NCI-H460 (cell line): Measurements from ENCODE around the gene RAB14. TPM values are rescaled to one million over a fixed set of nuclear protein-coding genes. Genes with fewer than 3 reads are reported as not detected.
"Not testable (repeated sequence)": the region's sequence is repeated elsewhere in the genome, so short reads cannot be mapped to it uniquely, and the experiment has no call there.

Source experiments
- DNase-seq: peaks from one replicate; pipeline ENCODE4 v3.0.0-alpha.2; 2016; ENCODE audit warnings: low read depth; ENCODE audit errors: extremely low read depth
- small RNA-seq, 2 experiments: library from RNA; depleted of rRNA; stranded (forward); fragments of <200 nt; gene quantifications; one replicate each; pipeline ENCODE3, GENCODE V24; 2014
- total RNA-seq: library from RNA; depleted of rRNA; stranded (reverse); fragments of >200 nt; shearing (Covaris generic); gene quantifications from 2 replicates; pipeline ENCODE4 v1.2.3, GENCODE V29; 2014; rRNA removed

RAB14 gene
- total RNA-seq, 1 experiment from 2014 or later, result 35.5 TPM

DNA sequence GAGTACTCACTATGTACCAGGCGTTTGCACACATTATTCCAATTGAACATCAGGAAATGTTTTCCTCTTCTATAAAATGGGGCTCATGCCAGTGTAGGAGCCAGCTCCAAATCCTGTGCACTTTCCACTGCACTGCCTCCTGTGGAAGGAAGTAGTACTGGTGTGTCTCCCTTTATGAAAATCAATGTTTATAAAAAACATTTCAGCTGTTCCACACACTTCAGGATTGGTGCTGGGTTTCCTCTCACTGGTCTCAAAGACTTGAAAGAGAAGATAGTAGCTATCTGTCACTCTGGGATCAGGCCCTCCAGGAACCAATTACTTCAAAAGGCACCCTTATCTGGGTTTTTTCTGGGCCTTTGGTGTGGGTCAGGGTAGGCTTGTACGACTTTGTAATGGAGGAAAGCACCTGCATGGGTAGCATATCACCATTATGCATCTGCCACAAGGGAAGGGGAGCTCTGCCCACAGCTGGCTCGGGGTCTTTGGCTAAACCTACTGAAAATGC, 32.5 kb downstream of the RAB14 start:
- no peak for DNase-seq

GRCh38 chr9:121168052-121168451, 33.6 kb downstream of the RAB14 start:
- no peak for DNase-seq

DNA sequence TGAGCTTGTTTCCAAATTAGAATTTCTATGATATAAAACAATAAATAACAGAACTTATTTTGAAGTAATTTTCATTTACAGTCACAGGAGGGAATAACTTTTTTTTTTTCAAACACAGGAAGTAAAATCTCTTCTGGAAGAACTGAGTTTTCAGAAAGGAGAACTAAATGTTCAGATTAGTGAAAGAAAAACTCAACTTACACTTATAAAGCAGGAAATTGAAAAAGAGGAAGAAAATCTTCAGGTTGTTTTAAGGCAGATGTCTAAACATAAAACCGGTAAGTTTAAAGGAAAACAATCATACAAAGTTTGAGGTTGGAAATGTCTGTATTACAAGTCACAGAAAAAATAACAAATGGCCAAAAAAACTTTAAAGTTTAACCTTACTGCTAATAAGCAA, 41.6 kb downstream of the RAB14 start:
- DNase-seq, result no peak

DNA sequence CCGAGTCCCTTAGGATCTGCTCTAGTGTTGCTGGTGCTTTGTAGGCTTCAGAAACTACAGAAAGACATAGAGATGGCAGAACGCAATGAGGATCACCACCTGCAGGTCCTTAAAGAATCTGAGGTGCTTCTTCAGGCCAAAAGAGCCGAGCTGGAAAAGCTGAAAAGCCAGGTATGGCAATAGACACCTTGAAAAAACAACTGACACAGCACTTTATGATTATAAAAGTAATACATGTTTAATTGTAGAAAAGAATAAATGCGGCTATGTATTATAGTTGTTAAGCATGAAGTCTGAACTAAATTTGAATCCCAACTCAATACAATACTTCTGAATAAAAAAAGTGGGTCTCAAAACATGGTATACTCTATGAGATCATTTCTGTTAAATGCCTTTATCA, 43.7 kb downstream of the RAB14 start:
- DNase-seq, result no peak

- DNase-seq, result no peak
Measured at GRCh38 chr9:121156263-121156731, 45.4 kb downstream of the RAB14 start.

DNA sequence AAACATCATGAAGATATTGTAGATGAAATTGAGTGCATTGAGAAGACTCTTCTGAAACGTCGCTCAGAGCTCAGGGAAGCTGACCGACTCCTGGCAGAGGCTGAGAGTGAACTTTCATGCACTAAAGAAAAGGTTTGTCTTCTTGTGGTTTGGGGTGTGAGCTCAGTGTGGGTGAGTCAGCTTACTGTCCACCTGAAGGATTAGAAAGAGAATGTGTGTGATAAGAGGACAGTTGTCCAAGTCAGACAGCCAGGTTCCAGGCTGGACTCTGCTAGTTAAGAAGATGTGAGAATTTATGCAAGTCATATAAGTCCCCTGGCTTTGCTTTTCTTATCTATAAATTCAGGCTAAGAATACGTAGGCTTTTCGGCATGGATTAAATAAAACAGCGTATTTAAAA, 46.9 kb downstream of the RAB14 start:
- no peak for DNase-seq

- DNase-seq, result no peak
Measured at GRCh38 chr9:121153642-121154041, 48.0 kb downstream of the RAB14 start.

DNA sequence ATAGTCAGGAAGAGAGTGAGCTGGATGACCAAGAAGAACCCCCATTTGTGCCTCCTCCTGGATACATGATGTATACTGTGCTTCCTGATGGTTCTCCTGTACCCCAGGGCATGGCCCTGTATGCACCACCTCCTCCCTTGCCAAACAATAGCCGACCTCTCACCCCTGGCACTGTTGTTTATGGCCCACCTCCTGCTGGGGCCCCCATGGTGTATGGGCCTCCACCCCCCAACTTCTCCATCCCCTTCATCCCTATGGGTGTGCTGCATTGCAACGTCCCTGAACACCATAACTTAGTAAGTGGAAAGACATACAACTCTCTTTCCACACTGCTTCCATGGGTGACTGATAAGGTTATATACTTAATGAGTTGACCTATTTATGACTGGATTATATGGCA, 51.5 kb downstream of the RAB14 start:
- DNase-seq, result no peak

GRCh38 chr9:121144482-121144881, 57.2 kb downstream of the RAB14 start:
- no peak for DNase-seq

GRCh38 chr9:121143771-121144170, 57.9 kb downstream of the RAB14 start:
- DNase-seq, result no peak

DNA sequence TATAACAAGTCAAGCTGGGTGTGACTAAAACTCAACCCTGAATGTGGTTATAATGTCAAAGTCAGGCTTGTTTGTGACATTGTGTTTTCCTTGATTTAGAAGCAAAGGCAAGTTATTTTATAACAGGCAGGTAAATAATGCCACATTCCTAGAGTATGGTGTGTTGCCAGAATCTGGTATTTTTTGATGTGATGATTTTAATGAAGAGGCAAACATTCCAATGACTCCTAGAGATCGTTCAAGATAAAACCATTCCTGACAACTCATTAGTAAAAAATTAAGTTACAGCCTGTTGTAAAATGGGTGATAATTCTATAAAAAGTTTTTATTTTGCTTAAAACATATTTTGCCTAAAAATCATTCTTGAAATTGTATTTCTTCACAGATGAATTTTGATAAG, 60.0 kb downstream of the RAB14 start:
- no peak for DNase-seq

DNA sequence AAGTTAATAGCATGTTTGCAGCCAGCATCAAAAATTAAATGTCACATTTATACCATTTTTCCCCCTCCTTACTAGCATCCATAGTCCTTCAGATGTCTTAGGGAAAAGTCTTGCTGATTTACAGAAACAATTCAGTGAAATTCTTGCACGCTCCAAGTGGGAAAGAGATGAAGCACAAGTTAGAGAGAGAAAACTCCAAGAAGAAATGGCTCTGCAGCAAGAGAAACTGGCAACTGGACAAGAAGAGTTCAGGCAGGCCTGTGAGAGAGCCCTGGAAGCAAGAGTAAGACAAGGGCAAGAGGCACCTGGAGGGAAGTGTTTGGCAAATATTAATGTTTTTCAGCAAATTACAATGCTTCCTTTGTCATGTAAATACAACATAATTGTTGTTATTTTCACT, 60.4 kb downstream of the RAB14 start:
- DNase-seq, result no peak

DNA sequence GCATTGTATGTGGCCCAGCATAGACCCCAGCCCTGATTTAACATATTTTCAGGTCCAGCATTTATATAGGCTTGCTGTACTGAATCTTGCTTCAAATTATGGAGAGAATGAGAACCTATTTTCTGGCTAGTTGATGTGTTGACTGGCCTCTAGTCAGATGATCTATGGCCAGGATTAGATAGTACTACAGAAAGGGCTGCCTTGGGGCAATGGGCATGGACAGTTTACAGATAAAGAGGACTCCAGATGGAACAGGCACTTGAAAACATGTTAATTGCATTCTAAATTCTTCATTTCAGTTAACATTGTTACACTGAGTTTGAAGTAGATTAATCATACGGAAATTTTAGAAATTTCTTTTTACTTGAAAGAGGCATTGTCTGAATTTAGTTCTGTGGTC, 61.5 kb downstream of the RAB14 start:
- no peak for DNase-seq

DNA sequence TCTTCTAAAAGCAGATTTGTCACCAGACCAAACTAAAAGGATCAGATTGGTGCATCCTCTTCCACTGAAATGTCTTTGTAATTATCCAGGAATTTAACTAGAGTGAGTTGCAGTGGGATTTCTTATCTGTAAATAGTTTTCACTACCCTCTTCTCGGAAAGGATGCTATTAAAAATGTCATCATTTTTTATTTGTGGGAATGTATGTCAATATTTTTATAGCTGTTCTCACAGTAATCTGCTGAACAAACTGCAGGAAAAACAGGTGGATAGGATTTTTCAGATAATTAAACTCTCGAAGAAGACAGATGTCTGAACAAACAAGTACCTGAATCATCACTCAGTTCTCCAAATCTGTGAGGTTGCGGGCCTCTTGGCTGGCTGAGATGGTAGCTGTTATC, 62.7 kb downstream of the RAB14 start:
- no peak for DNase-seq

DNA sequence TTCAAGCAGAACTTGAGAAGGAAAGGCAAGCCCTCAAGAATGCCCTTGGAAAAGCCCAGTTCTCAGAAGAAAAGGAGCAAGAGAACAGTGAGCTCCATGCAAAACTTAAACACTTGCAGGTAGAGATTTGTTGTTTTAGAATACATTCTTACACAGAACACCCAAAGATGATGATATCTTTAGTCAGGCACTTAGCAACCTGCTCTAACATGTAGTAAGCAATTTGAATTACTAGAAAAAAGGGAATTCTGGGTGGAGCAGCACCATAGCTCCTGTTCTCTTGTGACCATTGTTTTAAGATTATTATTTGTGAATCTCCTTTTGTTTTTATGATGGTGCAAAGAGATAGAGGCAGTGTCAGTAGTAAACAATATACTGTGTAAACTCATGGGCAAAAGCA, 63.1 kb downstream of the RAB14 start:
- DNase-seq, result no peak

DNA sequence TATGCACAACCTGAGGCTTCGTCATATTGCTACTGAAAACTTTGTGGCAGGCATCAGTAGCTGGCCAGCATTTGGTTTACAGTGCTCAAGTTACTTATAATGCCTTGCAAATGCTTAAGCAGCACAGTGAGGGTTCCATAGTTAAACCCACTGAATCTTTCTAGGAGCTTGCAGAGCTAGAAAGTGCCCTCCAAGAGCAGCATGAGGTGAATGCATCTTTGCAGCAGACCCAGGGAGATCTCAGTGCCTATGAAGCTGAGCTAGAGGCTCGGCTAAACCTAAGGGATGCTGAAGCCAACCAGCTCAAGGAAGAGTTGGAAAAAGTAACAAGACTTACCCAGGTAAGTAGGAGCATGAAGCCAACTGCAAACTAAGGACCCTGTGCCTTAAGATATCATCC, 66.0 kb downstream of the RAB14 start:
- DNase-seq, result no peak

GRCh38 chr9:121133104-121133816, 68.4 kb downstream of the RAB14 start:
- no peak for DNase-seq

DNA sequence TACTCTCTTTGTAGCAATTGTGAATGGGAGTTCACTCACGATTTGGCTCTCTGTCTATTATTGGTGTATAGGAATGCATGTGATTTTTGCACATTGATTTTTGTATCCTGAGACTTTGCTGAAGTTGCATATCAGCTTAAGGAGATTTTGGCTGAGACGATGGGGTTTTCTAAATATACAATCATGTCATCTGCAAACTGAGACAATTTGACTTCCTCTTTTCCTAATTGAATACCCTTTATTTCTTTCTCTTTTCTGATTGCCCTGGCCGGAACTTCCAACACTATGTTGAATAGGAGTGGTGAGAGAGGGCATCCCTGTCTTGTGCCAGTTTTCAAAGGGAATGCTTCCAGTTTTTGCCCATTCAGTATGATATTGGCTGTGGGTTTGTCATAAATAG, 72.3 kb downstream of the RAB14 start:
- DNase-seq, result not testable (repeated sequence)

Small RNAs within 50 kb of the gene (small RNA-seq; reads per million reads assigned to genes)
- gene RN7SL181P, result 0 to 0.18 reads per million in 2 experiments

Other genes with a start within 250 kb of the RAB14 start
- 0.55 and 0.94 TPM in 2 replicates for gene C5, start 151.6 kb downstream of the RAB14 start, total RNA-seq
- 14.1 and 18.7 TPM in 2 replicates for gene CNTRL, start 126.9 kb downstream of the RAB14 start, total RNA-seq
- 13.8 and 15.5 TPM in 2 replicates for gene GSN, start 66.3 kb upstream of the RAB14 start, total RNA-seq
- 53.8 and 53.9 TPM in 2 replicates for gene STOM, start 168.4 kb upstream of the RAB14 start, total RNA-seq